Esophagus muscularis mucosa (tissue), 3 donors: ENCODE data around the gene PLA2G4B.

Experiments used
- POLR2A ChIP-seq: fragments of 450-650 bp; IDR thresholded peaks from one replicate; pipeline ENCODE4 v1.6.1; 2017; ENCODE audit warnings: antibody characterized with exemption, moderate library complexity, mild to moderate bottlenecking, low read depth
- TF ChIP-seq, protein P1 (sequence below), 3 experiments: fragments of 200-600 bp in 2 of 3; fragments of 450-650 bp in 1 of 3; sonication (generic) in 2 of 3; IDR thresholded peaks; one replicate each; pipeline ENCODE4 v1.5.1; 2017 to 2019; ENCODE audit warnings: antibody characterized with exemption in 3 of 3, mild to moderate bottlenecking in 2 of 3, moderate library complexity in 1 of 3

DNA sequence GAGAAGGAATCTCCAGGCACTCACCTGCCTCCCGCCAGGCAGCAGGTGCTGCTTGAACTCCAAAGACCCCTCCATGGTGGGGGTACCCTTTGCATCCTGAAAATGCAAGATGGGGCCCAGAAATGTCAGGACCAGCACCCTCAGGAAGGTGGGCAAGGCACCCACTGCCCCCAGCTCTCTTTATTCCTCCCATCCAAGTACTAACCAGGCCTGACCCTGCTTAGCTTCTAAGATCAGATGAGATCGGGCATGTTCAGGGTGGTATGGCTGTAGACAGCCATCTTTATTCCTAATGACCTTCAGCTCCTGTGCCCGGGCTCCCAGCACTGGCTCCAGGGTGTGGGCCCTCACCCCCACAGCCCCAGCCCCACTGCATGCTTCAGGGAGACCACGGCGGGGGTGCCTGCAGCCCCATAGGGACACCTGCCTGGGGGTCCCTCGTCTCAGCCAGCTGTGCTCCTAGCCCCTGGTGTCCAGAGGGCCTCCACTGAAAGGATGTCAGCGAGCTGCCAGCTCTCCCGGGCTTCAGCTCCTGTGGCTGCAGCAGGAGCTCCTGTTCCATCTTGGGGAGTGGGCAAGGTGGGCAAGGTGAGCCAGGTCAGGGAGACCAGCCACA lies 13.2 kb downstream of the PLA2G4B start:
- no peak for TF ChIP-seq POLR2A
- TF ChIP-seq, protein P1, sequence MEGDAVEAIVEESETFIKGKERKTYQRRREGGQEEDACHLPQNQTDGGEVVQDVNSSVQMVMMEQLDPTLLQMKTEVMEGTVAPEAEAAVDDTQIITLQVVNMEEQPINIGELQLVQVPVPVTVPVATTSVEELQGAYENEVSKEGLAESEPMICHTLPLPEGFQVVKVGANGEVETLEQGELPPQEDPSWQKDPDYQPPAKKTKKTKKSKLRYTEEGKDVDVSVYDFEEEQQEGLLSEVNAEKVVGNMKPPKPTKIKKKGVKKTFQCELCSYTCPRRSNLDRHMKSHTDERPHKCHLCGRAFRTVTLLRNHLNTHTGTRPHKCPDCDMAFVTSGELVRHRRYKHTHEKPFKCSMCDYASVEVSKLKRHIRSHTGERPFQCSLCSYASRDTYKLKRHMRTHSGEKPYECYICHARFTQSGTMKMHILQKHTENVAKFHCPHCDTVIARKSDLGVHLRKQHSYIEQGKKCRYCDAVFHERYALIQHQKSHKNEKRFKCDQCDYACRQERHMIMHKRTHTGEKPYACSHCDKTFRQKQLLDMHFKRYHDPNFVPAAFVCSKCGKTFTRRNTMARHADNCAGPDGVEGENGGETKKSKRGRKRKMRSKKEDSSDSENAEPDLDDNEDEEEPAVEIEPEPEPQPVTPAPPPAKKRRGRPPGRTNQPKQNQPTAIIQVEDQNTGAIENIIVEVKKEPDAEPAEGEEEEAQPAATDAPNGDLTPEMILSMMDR (IDR thresholded peaks at IDR 0.05): no peak
